Activated naive CD4-positive, alpha-beta T cell treated with anti-CD3 and anti-CD28 coated beads, Interleukin-2, amount 50 U/mL, for 24 hours (primary cell): Measurements from ENCODE around the gene CREG2.

ENCODE experiments used
- H3K27ac Mint-ChIP-seq: one replicate; pipeline ENCODE4 v1.8.0; 2021; ENCODE audit warnings: mild to moderate bottlenecking, mixed read lengths
- H3K27me3 Mint-ChIP-seq: one replicate; pipeline ENCODE4 v1.8.0; 2021; ENCODE audit warnings: mixed read lengths
- H3K36me3 Mint-ChIP-seq: one replicate; pipeline ENCODE4 v1.8.0; 2021; ENCODE audit warnings: mixed read lengths
- H3K4me1 Mint-ChIP-seq: one replicate; pipeline ENCODE4 v1.8.0; 2021; ENCODE audit warnings: mixed read lengths
- H3K4me3 Mint-ChIP-seq: one replicate; pipeline ENCODE4 v1.8.0; 2021; ENCODE audit warnings: mild to moderate bottlenecking, mixed read lengths
- H3K9me3 Mint-ChIP-seq: one replicate; pipeline ENCODE4 v1.8.0; 2021; ENCODE audit warnings: mixed read lengths

The CREG2 gene

DNA sequence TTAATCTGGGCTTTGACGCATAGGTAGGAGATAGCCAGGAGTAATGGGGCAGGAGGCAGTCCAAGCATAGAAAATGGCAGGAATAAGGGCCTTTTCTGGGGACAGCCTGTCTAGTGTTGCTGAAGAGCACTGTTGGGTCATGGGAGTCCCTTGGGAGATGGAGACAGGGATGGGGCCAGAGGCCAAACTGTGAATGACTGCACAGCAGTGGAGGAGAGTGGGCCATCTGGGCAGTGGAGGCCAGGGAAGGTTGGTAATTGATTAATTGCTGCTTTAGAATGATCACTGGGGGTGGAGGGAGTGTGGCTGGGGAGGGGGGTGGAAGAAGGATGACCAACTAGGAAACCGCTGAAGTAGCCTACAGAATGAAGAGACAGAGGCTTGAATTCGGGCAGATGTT is 28.6 kb upstream of the CREG2 start:
- Mint-ChIP-seq H3K9me3 (no peaks in the 10 kb centered on the region), H3K27me3 (no peaks in the 10 kb centered on the region), H3K36me3 (peaks cover 2% of the 10 kb centered on the region), H3K4me1 (peaks cover 5% of the 10 kb centered on the region), H3K4me3 (no peak overlapping the region), H3K27ac (no peak overlapping the region)

DNA sequence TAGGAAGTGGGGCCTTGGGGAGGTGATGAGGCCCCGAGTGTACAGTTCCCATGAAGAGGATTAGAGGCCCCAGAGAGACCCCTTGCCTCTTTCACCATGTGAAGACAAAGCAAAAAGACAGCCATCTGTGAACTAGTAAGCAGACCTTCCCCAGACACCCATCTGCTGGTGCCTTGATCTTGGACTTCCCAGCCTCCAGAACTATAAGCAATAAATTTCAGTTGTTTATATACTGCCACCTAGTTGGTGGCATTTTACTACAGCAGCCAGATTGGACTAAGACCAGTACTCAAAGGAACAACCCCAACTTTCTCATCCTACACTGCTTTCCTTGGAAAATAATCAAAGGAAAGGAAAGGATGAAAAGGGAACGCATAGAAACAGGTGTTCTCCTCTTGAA is 27.9 kb upstream of the CREG2 start:
- Mint-ChIP-seq H3K4me3 (no peak overlapping the region), H3K27ac (no peak overlapping the region), H3K36me3 (peaks cover 2% of the 10 kb centered on the region), H3K27me3 (no peaks in the 10 kb centered on the region), H3K9me3 (no peaks in the 10 kb centered on the region), H3K4me1 (peaks cover 5% of the 10 kb centered on the region)

DNA sequence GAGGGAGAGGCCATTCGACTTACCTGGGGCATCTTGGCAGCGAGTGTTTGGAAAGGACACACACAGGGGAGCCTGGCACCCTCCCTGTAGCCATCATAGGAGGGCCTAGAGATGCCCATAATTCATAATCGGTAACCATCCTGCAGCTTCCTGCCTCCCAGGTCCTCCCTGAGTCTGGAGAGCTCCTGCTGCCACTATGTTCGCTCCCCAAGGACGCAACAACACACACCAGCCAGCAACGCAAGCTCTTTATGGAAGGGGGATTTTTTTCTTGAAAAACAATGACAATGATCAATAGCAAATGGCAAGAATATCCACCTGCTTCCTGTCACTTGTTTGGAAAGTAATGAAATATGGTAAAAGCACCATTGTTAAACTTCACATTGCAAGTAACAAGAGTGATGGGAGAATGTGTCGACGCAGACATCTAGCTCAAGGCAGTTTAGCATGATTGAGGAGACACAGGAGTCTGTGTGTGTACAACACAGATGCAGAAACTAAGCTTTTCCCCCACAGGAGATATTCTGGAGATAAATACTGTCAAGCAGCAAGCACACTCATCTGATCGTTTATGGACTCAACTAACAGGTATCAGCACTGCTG is 24.9 kb upstream of the CREG2 start:
- no peaks in the 10 kb centered on the region for H3K9me3 Mint-ChIP-seq
- peaks cover 2% of the 10 kb centered on the region for H3K36me3 Mint-ChIP-seq
- no peak overlapping the region for H3K4me3 Mint-ChIP-seq
- no peaks in the 10 kb centered on the region for H3K4me1 Mint-ChIP-seq
- no peak overlapping the region for H3K27ac Mint-ChIP-seq
- H3K27me3 Mint-ChIP-seq = no peaks in the 10 kb centered on the region

DNA sequence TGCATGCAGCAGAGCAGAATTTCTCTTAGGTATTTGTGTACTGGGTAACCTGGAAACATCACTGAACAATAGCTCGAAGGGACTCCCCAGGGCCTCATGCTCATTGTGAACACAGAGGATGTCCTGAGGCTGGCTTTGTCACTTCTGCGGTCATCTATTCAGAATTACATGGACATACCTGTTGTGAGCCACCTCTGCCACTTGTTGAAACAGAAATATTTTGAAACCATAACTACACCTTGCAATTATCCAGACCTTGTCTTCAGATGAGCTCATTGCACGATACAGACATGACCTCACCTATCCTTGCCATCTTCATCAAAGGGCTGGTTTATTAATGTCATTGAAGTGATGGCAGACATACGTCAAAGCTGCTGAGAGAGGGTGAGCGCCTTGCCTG is 23.4 kb upstream of the CREG2 start:
- H3K27ac Mint-ChIP-seq = peak overlapping the region; percentile 8
- no peaks in the 10 kb centered on the region for H3K9me3 Mint-ChIP-seq
- no peaks in the 10 kb centered on the region for H3K4me1 Mint-ChIP-seq
- peaks cover 2% of the 10 kb centered on the region for H3K36me3 Mint-ChIP-seq
- no peaks in the 10 kb centered on the region for H3K27me3 Mint-ChIP-seq
- no peak overlapping the region for H3K4me3 Mint-ChIP-seq

DNA sequence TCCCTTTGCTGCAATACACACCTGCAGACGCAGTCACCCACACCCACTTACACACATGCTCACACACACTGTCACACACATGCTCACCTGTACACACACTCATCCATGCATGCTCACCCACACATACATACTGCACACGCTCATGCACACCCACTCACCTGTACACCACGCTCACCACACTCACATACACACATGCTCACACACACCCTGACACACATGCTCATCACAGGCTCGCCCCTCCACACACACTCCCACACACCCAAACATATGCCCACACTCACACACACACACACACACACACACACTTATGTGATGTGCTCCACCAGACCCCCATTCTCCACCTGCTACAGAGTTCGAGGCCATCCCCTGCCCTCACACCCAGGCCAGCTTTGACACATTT is 22.8 kb upstream of the CREG2 start:
- H3K9me3 Mint-ChIP-seq = no peaks in the 10 kb centered on the region
- no peak overlapping the region for H3K27ac Mint-ChIP-seq
- no peaks in the 10 kb centered on the region for H3K27me3 Mint-ChIP-seq
- H3K4me3 Mint-ChIP-seq = no peak overlapping the region
- H3K36me3 Mint-ChIP-seq = peaks cover 2% of the 10 kb centered on the region
- H3K4me1 Mint-ChIP-seq = no peaks in the 10 kb centered on the region

DNA sequence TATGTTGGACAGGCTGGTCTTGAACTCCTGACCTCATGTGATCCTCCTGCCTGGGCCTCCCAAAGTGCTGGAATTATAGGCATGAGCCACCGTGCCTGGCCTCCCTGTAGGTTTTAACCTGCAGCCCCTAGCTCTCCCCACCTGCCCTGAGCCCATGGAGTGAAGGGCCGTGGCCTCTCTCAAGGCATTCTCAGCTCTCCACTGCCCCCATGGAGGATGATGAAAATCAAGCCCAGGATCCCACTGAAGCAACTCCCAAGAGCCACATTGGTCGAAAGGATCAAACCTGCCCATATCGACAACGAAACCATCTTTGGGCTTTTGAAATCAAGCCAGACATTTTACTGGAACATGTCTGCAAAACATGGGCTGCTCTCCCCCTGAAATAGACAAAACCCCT is 22.4 kb upstream of the CREG2 start:
- Mint-ChIP-seq H3K36me3 (no peaks in the 10 kb centered on the region), H3K4me1 (no peaks in the 10 kb centered on the region), H3K27ac (no peak overlapping the region), H3K27me3 (no peaks in the 10 kb centered on the region), H3K4me3 (no peak overlapping the region), H3K9me3 (no peaks in the 10 kb centered on the region)

DNA sequence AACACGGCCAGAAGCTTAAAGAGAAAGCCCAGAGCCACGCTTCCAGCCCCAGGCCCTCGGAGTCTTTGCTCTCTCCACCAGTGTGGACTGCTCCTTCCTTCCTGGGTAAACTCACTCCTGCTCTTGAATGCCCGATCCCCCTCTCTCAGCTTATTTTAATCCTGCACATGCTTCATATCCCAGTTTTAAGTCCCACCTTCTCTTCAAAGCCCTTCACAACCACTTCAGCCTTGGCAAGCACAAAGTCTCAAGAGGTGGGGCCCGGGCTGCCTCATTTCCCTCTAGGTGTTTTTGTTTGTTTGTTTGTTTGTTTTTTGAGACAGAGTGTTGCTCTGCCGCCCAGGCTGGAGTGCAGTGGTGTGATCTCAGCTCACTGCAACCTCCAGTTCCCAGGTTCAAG is 21.6 kb upstream of the CREG2 start:
- no peaks in the 10 kb centered on the region for H3K4me1 Mint-ChIP-seq
- H3K27me3 Mint-ChIP-seq = no peaks in the 10 kb centered on the region
- H3K27ac Mint-ChIP-seq = no peak overlapping the region
- H3K9me3 Mint-ChIP-seq = no peaks in the 10 kb centered on the region
- no peaks in the 10 kb centered on the region for H3K36me3 Mint-ChIP-seq
- no peak overlapping the region for H3K4me3 Mint-ChIP-seq

DNA sequence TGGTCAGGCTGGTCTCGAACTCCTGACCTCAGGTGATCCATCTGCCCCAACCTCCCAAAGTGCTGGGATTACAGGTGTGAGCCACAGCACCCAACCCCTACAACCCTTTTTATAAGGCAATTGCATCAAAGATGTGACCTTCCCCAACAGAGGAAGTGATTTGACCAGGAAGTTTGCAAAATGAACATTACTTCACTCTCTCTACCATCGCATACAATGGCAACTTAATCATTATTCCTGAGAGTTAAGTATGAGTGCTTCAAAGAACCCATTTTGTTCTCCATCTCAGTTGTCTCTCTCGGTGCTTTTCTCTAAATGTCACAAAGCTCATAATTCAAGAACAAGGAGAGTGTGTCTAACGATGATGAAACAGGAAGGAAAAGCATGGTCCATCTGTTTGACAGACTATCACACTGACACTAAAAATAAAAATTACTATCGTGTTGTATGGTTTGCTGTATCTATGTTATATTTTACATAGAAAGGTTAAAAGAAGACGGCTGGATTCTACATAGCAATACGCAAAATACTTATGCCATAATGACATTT is 18.1 kb upstream of the CREG2 start:
- H3K27ac Mint-ChIP-seq = no peak overlapping the region
- no peaks in the 10 kb centered on the region for H3K4me1 Mint-ChIP-seq
- H3K36me3 Mint-ChIP-seq = no peaks in the 10 kb centered on the region
- H3K9me3 Mint-ChIP-seq = no peaks in the 10 kb centered on the region
- no peaks in the 10 kb centered on the region for H3K27me3 Mint-ChIP-seq
- no peak overlapping the region for H3K4me3 Mint-ChIP-seq

DNA sequence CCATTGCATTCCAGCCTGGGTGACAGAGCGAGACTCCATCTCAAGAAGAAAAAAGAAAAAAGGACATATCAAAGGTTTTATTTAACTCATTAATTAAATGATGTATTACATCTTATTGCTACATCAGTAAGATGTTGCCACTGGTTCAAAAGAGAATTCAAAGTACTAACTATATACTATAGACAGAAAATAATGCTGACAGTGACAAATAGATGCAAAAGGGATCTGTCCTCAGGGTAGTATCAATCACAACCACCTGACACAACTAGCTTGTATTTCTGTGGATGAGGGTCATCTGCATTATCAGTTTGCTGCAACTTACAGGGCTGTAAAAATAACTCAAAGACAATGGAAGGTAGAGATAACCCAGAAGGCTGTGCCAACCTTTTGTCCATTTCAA is 16.4 kb upstream of the CREG2 start:
- no peak overlapping the region for H3K27ac Mint-ChIP-seq
- H3K4me3 Mint-ChIP-seq = no peak overlapping the region
- no peaks in the 10 kb centered on the region for H3K36me3 Mint-ChIP-seq
- peaks cover 4% of the 10 kb centered on the region for H3K27me3 Mint-ChIP-seq
- no peaks in the 10 kb centered on the region for H3K9me3 Mint-ChIP-seq
- H3K4me1 Mint-ChIP-seq = no peaks in the 10 kb centered on the region

DNA sequence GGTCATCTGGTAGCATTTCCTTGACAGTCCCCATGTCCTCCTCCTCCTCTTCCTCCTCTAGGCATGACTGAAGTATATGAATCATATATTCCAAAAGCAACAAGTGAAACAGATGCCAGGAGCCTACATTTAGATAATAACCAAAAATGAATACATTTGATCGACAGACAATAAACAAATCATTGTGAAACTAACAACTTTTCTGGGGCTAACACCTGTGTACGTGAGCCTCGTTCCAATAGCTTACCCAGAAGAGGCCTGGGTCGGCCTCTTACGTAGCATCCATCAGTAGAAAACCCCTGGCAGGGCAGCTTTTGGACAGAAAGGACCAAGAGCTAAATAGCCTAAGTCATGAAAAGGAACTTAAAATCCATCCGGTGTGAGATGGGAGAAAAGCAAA is 15.3 kb upstream of the CREG2 start:
- Mint-ChIP-seq H3K9me3 (no peaks in the 10 kb centered on the region), H3K4me1 (no peaks in the 10 kb centered on the region), H3K27ac (no peak overlapping the region), H3K4me3 (no peak overlapping the region), H3K27me3 (peaks cover 4% of the 10 kb centered on the region), H3K36me3 (no peaks in the 10 kb centered on the region)

DNA sequence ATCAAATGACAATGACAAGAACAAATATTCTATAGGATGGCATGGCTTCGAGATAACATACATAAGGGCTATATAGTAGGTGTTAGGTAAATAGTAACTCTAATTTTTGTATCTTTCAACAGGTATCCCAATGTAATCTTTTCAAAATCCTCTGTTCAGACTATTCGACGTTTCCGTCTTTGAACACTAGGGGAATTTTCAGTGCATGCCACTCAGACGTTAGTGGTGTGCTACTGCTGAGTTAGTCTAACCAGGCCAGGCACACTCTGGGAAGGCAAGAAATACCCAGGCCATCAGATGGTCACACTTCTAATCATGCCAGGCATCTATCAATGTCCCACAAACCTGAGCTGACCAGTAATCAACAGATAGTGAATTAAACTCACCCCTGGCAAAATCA is 14.6 kb upstream of the CREG2 start:
- no peaks in the 10 kb centered on the region for H3K4me1 Mint-ChIP-seq
- no peak overlapping the region for H3K27ac Mint-ChIP-seq
- no peak overlapping the region for H3K4me3 Mint-ChIP-seq
- no peaks in the 10 kb centered on the region for H3K36me3 Mint-ChIP-seq
- H3K27me3 Mint-ChIP-seq = peaks cover 6% of the 10 kb centered on the region
- no peaks in the 10 kb centered on the region for H3K9me3 Mint-ChIP-seq

DNA sequence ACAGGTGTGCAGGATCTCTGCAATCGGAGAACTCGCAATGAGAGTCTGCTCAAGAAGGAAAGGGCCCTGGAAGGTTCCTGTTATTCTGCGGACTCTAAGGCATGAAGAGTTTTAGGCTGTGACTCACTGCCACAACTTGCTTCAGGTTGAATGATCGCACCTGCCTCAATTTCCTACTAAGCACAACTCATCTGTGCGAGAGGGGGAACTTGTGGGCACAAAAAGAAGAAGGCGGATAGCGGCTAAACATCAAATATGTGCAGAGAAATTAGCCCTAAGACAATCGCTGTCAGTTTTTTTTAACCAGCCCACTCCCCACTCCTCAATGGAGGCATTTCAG is 14.0 kb upstream of the CREG2 start:
- Mint-ChIP-seq H3K4me3 (no peak overlapping the region), H3K27ac (no peak overlapping the region), H3K9me3 (no peaks in the 10 kb centered on the region), H3K4me1 (no peaks in the 10 kb centered on the region), H3K36me3 (no peaks in the 10 kb centered on the region), H3K27me3 (peaks cover 6% of the 10 kb centered on the region)

DNA sequence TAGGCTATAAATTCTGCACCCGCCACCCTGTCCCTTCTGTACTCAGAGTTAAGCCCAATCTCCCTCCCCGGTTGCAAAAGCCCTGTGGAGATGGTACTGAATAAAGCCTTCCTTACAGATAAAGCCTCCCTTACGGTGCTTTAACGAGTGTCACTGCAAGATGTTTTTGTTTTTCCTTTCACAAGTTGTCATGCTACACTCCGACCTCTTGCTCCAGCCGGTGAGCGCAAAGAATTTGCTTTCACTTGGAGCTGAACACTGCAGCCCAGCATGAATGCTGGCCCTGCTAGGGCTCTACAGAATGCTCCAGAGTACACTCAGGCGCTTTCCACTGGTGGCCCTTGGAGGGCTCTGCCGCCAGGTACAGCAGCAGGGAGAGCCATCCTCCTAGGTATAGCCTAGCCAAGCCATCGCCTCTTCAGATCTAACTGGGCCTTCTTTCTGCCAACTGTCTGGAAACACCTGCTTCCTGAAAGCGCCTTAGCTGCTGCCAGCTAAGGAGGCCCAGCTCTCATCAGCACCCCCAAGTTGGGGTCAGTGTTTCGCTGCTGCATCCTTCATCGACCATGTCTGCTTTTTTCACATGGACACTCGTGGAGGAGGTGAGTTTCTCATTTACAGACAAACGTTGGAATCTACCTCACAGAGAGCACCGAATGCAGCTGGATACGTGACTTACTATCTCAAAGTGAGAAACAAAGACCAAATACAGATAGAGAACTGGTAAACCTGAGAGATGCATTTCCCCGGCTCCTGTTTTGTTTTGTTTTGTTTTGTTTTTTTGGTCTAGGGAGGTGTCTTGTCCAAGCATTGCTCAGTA is 13.4 kb upstream of the CREG2 start:
- Mint-ChIP-seq H3K4me3 (no peak overlapping the region), H3K4me1 (no peaks in the 10 kb centered on the region), H3K9me3 (no peaks in the 10 kb centered on the region), H3K27me3 (peaks cover 6% of the 10 kb centered on the region), H3K36me3 (peaks cover 4% of the 10 kb centered on the region), H3K27ac (no peak overlapping the region)

DNA sequence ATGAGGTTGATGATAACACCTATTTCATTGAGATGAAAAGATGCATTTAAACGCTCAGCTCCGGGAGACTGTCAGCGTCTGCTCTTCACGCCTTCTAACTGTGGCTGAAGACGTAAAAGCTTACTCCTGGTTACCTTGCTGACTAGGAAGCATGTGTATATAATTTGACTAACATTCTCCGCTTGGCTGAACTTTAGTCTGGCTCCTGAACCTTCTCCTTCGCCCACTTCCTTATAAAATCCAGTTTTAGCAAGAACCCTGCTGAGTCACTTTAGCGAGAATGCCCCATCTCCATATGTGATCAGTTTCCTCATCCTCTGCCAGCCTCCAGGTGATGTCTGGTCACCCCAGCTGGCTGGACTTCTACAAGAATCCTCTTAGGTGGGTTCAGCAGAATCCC is 12.7 kb upstream of the CREG2 start:
- no peaks in the 10 kb centered on the region for H3K9me3 Mint-ChIP-seq

DNA sequence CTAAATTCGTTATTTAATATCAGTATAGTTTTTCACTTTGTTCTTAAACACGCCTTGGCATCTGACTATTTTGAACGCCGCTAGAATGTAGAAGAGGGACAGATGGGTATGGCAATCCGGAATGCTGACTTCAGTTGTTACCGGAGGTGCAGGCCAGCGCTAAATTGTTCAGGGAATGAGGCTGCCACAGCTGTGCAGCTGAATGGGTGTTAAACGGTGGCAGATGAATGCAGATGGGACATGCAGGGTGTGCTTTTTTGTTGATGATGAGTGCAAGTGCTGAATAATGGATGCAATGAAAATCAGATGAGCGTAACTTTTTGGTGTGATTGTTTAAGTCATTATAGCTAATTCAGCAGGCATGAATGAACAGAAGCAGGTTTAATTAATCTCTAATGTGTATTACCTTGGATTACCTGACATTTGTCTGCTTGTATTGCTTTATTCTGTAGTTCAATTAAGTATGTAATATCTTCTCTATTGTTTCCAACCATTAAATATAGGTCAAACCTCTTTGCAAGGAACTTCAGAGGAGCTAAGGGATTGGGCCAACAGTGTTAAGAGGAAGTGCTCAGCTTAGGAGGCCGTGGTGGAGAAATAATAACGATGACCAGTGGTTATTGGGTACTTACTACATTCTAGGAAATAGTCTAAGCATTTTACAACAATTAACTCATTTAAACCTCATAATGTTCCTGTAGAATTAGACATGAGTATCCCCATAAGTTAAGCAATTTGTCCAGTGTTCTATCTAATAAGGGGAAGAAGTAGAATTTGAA is 11.9 kb upstream of the CREG2 start:
- Mint-ChIP-seq H3K9me3 (no peaks in the 10 kb centered on the region), H3K27me3 (peaks cover 6% of the 10 kb centered on the region), H3K36me3 (peaks cover 5% of the 10 kb centered on the region), H3K4me3 (no peak overlapping the region), H3K4me1 (no peaks in the 10 kb centered on the region), H3K27ac (no peak overlapping the region)

More for the DNA sequence above, 12.7 kb upstream of the CREG2 start:
- peaks cover 6% of the 10 kb centered on the region for H3K27me3 Mint-ChIP-seq
- H3K36me3 Mint-ChIP-seq = peaks cover 5% of the 10 kb centered on the region
- H3K4me3 Mint-ChIP-seq = no peak overlapping the region
- H3K4me1 Mint-ChIP-seq = no peaks in the 10 kb centered on the region
- no peak overlapping the region for H3K27ac Mint-ChIP-seq
